ENCODE data around the gene PNMA8A.

PNMA8A gene

DNA sequence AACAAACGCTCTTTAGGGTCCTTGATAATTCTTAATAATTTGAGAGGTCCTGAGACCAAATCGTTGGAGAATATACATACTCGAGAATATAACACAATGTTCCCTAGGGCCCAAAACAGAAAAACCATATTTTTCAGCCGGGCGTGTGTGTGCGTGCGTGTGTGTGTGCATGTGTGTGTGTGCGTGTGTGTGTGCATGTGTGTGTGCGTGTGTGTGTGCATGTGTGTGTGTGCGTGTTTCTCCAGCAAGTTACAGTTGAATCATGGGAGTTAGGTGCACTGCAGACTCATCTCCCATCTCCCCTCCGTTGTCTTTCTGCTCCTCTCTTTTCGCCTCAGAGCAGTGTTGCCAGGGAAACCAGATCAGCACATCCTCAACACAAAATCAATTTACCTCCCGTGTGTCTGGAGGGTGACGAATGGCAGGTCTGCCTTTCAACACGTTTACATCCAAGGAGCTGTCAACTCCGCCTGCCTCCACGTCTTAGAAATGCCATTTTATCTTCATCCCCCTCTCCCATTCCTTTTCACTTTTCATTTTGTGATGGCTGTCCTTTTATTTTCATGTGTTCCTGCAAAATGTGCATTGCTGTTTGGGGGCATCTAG is 32.6 kb upstream of the PNMA8A start:
- Histone ChIP-seq H3K27me3 (ENCODE audit: insufficient read depth, poor library complexity, severe bottlenecking) (no peaks in the 10 kb centered on the region), H3K27ac (replicated peaks) (no peak overlapping the region), H3K4me3 (replicated peaks; ENCODE audit: insufficient read depth, low read length) (no peak overlapping the region)
- no peak for DNase-seq (ENCODE audit: low read depth in 1 of 2, low spot score in 1 of 2)
- TF ChIP-seq SPI1 (IDR thresholded peaks at IDR 0.05; ENCODE audit: borderline replicate concordance, low read depth) (no peak), GABPA (IDR thresholded peaks at IDR 0.05; ENCODE audit: low read depth) (no peak), POLR2AphosphoS5 (IDR thresholded peaks at IDR 0.05; ENCODE audit: low read depth) (no peak)
- TF ChIP-seq, protein P1, sequence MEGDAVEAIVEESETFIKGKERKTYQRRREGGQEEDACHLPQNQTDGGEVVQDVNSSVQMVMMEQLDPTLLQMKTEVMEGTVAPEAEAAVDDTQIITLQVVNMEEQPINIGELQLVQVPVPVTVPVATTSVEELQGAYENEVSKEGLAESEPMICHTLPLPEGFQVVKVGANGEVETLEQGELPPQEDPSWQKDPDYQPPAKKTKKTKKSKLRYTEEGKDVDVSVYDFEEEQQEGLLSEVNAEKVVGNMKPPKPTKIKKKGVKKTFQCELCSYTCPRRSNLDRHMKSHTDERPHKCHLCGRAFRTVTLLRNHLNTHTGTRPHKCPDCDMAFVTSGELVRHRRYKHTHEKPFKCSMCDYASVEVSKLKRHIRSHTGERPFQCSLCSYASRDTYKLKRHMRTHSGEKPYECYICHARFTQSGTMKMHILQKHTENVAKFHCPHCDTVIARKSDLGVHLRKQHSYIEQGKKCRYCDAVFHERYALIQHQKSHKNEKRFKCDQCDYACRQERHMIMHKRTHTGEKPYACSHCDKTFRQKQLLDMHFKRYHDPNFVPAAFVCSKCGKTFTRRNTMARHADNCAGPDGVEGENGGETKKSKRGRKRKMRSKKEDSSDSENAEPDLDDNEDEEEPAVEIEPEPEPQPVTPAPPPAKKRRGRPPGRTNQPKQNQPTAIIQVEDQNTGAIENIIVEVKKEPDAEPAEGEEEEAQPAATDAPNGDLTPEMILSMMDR (IDR thresholded peaks at IDR 0.05; ENCODE audit: insufficient read depth, low read length) = no peak
- TF ChIP-seq, protein P2, sequence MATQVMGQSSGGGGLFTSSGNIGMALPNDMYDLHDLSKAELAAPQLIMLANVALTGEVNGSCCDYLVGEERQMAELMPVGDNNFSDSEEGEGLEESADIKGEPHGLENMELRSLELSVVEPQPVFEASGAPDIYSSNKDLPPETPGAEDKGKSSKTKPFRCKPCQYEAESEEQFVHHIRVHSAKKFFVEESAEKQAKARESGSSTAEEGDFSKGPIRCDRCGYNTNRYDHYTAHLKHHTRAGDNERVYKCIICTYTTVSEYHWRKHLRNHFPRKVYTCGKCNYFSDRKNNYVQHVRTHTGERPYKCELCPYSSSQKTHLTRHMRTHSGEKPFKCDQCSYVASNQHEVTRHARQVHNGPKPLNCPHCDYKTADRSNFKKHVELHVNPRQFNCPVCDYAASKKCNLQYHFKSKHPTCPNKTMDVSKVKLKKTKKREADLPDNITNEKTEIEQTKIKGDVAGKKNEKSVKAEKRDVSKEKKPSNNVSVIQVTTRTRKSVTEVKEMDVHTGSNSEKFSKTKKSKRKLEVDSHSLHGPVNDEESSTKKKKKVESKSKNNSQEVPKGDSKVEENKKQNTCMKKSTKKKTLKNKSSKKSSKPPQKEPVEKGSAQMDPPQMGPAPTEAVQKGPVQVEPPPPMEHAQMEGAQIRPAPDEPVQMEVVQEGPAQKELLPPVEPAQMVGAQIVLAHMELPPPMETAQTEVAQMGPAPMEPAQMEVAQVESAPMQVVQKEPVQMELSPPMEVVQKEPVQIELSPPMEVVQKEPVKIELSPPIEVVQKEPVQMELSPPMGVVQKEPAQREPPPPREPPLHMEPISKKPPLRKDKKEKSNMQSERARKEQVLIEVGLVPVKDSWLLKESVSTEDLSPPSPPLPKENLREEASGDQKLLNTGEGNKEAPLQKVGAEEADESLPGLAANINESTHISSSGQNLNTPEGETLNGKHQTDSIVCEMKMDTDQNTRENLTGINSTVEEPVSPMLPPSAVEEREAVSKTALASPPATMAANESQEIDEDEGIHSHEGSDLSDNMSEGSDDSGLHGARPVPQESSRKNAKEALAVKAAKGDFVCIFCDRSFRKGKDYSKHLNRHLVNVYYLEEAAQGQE (IDR thresholded peaks at IDR 0.05; ENCODE audit: insufficient replicate concordance, low read depth) = no peak

DNA sequence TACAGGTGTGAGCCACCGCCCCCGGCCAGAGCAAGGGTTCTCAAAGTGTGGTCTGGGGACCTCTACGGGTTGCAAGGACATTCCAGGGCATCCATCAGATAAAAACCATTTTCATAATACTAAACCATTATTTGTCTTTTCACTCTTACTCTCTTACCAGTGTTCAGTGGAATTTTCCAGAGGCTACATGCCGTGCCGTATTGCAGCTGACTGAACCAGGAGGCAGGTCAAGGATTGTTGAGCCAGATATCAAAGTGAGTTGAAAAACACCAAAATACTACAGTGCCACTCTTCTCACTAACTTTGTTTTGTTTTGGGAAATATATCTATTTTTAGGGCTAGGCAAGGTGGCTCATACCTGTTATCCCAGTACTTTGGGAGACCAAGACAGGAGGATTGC is 31.5 kb upstream of the PNMA8A start:
- TF ChIP-seq GABPA (IDR thresholded peaks at IDR 0.05; ENCODE audit: low read depth) (no peak), SPI1 (IDR thresholded peaks at IDR 0.05; ENCODE audit: borderline replicate concordance, low read depth) (no peak)
- TF ChIP-seq, protein P1 (IDR thresholded peaks at IDR 0.05; ENCODE audit: insufficient read depth, low read length) = no peak
- TF ChIP-seq, protein P2 (IDR thresholded peaks at IDR 0.05; ENCODE audit: insufficient replicate concordance, low read depth) = no peak
- H3K4me3 ChIP-seq (replicated peaks; ENCODE audit: insufficient read depth, low read length) = no peak overlapping the region
- DNase-seq (ENCODE audit: low read depth in 1 of 2, low spot score in 1 of 2) = no peak
- no peaks in the 10 kb centered on the region for H3K27me3 ChIP-seq (ENCODE audit: insufficient read depth, poor library complexity, severe bottlenecking)
- H3K27ac ChIP-seq (replicated peaks) = no peak overlapping the region

DNA sequence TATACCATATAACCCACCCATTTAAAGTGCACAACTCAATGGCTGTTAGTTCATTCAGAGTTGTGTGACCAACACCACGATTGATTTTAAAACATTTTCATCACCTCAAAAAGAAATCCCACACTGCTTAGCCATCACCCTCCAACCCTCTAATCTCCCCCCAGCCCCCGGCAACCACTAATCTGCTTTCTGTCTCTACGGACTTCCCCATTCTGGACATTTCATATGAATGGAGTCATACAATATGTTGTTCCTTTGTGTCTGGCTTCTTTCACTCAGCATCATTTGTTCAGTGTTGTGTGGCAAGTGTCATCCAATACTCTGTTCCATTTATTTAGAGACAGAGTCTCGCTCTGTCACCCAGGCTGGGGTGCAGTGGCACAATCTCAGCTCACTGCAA is 28.3 kb upstream of the PNMA8A start:
- peaks cover 9% of the 10 kb centered on the region for H3K27me3 ChIP-seq (ENCODE audit: insufficient read depth, poor library complexity, severe bottlenecking)
- DNase-seq (ENCODE audit: low read depth in 1 of 2, low spot score in 1 of 2) = no peak
- H3K4me3 ChIP-seq (replicated peaks; ENCODE audit: insufficient read depth, low read length) = no peak overlapping the region
- no peak overlapping the region for H3K27ac ChIP-seq (replicated peaks)
- TF ChIP-seq SPI1 (IDR thresholded peaks at IDR 0.05; ENCODE audit: borderline replicate concordance, low read depth) = peak; percentile 54; the same call in 1 of the 2 replicates
- TF ChIP-seq, protein P2 (IDR thresholded peaks at IDR 0.05; ENCODE audit: insufficient replicate concordance, low read depth) = no peak

All from HL-60 (cell line).